Common myeloid progenitor, CD34-positive (primary cell): ENCODE results near the gene CYP4V2.

Source experiments
- CTCF ChIA-PET: fragments of 350-600 bp; sonication (Branson Sonifier 250); formaldehyde crosslinking; loops from one replicate; lab custom pipeline; 2021; ENCODE audit warnings: antibody characterized with exemption; lab: Charles Lee
- POLR2A ChIA-PET: fragments of 350-600 bp; sonication (Branson Sonifier 250); formaldehyde crosslinking; loops from one replicate; lab custom pipeline; 2021; ENCODE audit warnings: antibody characterized with exemption; lab: Charles Lee
- DNase-seq, 3 donors: peaks; one replicate each; pipeline versions ENCODE4 v3.0.0 to v3.0.0-alpha.2; 2013
- H3K27ac ChIP-seq, 2 experiments: 1 replicate in 1 of 2; 2 replicates in 1 of 2; pipeline ENCODE4 v1.7.0; 2013; ENCODE audit warnings: inconsistent platforms in 2 of 2, low read length in 2 of 2, mild to moderate bottlenecking in 2 of 2, low read depth in 1 of 2, moderate library complexity in 1 of 2; ENCODE audit not compliant: severe bottlenecking in 2 of 2, insufficient read depth in 1 of 2, poor library complexity in 1 of 2
- H3K27me3 ChIP-seq, 5 experiments: replicated peaks in 2 of 5; 1 replicate in 3 of 5; 2 replicates in 2 of 5; pipeline versions ENCODE4 v1.6.1 to v1.7.0; 2013; ENCODE audit warnings: low read length in 4 of 5, mild to moderate bottlenecking in 2 of 5, moderate library complexity in 2 of 5, inconsistent platforms in 1 of 5; ENCODE audit not compliant: insufficient read depth in 5 of 5, control insufficient read depth in 4 of 5
- H3K36me3 ChIP-seq, 4 experiments: 1 replicate in 2 of 4; 2 replicates in 2 of 4; pipeline versions ENCODE4 v1.6.1 to v1.7.0; 2013; ENCODE audit warnings: low read length in 3 of 4, control low read depth in 1 of 4, mild to moderate bottlenecking in 1 of 4; ENCODE audit not compliant: control insufficient read depth in 4 of 4, insufficient read depth in 4 of 4
- H3K4me1 ChIP-seq, 4 experiments: 1 replicate in 3 of 4; 2 replicates in 1 of 4; pipeline versions ENCODE4 v1.6.1 to v1.7.1; 2013; ENCODE audit warnings: low read length in 3 of 4, mild to moderate bottlenecking in 3 of 4, control low read depth in 1 of 4, inconsistent platforms in 1 of 4, moderate library complexity in 1 of 4; ENCODE audit not compliant: control insufficient read depth in 4 of 4, insufficient read depth in 4 of 4; ENCODE audit errors: control extremely low read depth in 1 of 4
- H3K4me3 ChIP-seq, 7 experiments: 1 replicate in 4 of 7; 2 replicates in 3 of 7; pipeline versions ENCODE4 v1.5.1 to v1.7.0; 2013; ENCODE audit warnings: mild to moderate bottlenecking in 7 of 7, low read length in 6 of 7, moderate library complexity in 6 of 7, inconsistent platforms in 2 of 7, low read depth in 2 of 7, control low read depth in 1 of 7; ENCODE audit not compliant: insufficient read depth in 4 of 7, control insufficient read depth in 1 of 7; ENCODE audit errors: extremely low read depth in 1 of 7
- H3K9me3 ChIP-seq, 5 experiments: 1 replicate in 4 of 5; 2 replicates in 1 of 5; pipeline versions ENCODE4 v1.6.1 to v1.7.1; 2013; ENCODE audit warnings: low read length in 4 of 5, mild to moderate bottlenecking in 2 of 5, inconsistent platforms in 1 of 5, low read depth in 1 of 5, moderate library complexity in 1 of 5; ENCODE audit not compliant: control insufficient read depth in 4 of 5, insufficient read depth in 2 of 5; ENCODE audit errors: control extremely low read depth in 1 of 5
- WGBS: methylation state at CpG from one replicate; pipeline ENCODE4 v1.1.5; 2013; ENCODE audit not compliant: insufficient coverage; 5-methylcytosine and 5-hydroxymethylcytosine counted together

CYP4V2 gene

GRCh38 chr4:186255122-186255521 is 63.8 kb downstream of the CYP4V2 start:
- H3K36me3 ChIP-seq: no peaks in the 10 kb centered on the region
- H3K27me3 ChIP-seq: peaks cover 0 to 2% (median 0%) of the 10 kb centered on the region in 5 experiments
- POLR2A ChIA-PET: no interaction called here
- H3K4me3 ChIP-seq: no peak overlapping the region
- H3K27ac ChIP-seq: no peak overlapping the region
- CTCF ChIA-PET: no interaction called here
- 100% methylated on average over 2 of the region's 3 CpGs for WGBS
- no peak for DNase-seq
- H3K4me1 ChIP-seq: no peaks in the 10 kb centered on the region
- no peaks in the 10 kb centered on the region for H3K9me3 ChIP-seq

GRCh38 chr4:186258216-186258811 is 66.9 kb downstream of the CYP4V2 start:
- Histone ChIP-seq H3K9me3 (no peaks in the 10 kb centered on the region), H3K27ac (no peak overlapping the region), H3K36me3 (no peaks in the 10 kb centered on the region), H3K4me3 (no peak overlapping the region), H3K4me1 (no peaks in the 10 kb centered on the region), H3K27me3 (no peaks in the 10 kb centered on the region)
- WGBS: 94% methylated on average over 12 of the region's 12 CpGs
- no peak for DNase-seq
- ChIA-PET POLR2A (no interaction called here), CTCF (no interaction called here)

- CTCF ChIA-PET: no interaction called here
- POLR2A ChIA-PET: no interaction called here
- H3K9me3 ChIP-seq: no peaks in the 10 kb centered on the region
- no peak for DNase-seq
- H3K36me3 ChIP-seq: no peaks in the 10 kb centered on the region
- H3K4me1 ChIP-seq: no peaks in the 10 kb centered on the region
- WGBS: 96% methylated on average over 6 of the region's 6 CpGs
- H3K27ac ChIP-seq: no peak overlapping the region
- peaks cover 0 to 4% (median 0%) of the 10 kb centered on the region in 5 experiments for H3K27me3 ChIP-seq
- H3K4me3 ChIP-seq: no peak overlapping the region
Measured at GRCh38 chr4:186260117-186260503, 68.7 kb downstream of the CYP4V2 start.
